Activated T-cell treated with anti-CD3 and anti-CD28 coated beads for 1 hour (primary cell): ENCODE data around the gene KRT5.
"Not testable (repeated sequence)": the region's sequence is repeated elsewhere in the genome, so short reads cannot be mapped to it uniquely, and the experiment has no call there.

Source experiments
- DNase-seq: peaks from one replicate; pipeline ENCODE4 v3.0.0-alpha.2; 2020; ENCODE audit warnings: low read depth

Gene KRT5

DNA sequence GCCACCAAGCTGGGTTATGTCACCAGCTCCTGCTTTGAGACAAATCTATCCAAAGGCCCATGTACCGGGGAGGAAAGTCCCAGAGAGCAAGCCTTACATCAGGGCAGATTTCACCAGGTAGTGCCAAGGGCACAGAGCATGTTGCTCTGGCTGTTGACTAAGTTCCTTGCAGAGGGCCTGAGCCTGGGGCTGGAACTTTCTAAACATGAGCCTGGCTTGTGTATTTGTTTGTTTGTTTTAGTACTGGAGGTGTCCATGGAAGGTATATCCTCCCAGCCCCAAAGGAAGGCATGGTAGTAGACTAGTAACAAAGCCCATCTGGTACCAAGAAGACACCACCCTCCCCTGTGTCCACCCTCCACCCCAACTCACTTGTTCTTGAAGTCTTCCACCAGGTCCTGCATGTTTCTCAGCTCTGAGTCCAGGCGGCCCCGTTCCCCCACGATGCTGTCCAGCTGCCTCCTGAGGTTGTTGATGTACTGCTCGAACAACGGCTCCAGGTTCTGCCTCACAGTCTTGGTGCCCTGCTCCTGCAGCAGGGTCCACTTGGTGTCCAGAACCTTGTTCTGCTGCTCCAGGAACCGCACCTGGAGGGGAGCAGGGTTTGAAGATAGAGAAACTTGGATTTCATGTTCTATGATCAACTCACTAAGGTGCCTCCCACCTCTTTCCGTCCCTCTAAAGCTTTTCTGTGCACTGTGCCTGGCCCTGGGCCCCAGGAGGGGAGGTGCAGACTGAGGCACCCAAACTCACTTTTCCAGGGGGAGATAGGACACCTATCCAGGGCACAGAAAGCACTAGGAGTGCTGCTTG lies 1.4 kb downstream of the KRT5 start:
- no peak for DNase-seq

DNA sequence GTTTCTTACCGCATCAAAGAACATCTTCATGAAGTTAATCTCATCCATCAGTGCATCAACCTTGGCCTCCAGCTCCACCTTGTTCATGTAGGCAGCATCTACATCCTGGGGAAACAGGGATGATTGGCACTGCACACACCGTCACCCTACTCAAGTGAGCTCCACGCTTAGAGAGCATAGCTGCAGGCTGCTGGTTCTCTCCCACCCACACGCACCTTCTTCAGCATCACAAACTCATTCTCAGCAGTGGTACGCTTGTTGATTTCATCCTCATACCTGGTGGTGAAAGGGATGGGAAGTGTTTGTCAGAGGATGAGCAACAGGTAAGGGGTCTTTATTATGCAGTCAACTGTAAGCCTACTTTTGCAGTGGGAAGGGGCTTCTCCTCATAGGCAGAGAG lies 2.3 kb downstream of the KRT5 start:
- no peak for DNase-seq

DNA sequence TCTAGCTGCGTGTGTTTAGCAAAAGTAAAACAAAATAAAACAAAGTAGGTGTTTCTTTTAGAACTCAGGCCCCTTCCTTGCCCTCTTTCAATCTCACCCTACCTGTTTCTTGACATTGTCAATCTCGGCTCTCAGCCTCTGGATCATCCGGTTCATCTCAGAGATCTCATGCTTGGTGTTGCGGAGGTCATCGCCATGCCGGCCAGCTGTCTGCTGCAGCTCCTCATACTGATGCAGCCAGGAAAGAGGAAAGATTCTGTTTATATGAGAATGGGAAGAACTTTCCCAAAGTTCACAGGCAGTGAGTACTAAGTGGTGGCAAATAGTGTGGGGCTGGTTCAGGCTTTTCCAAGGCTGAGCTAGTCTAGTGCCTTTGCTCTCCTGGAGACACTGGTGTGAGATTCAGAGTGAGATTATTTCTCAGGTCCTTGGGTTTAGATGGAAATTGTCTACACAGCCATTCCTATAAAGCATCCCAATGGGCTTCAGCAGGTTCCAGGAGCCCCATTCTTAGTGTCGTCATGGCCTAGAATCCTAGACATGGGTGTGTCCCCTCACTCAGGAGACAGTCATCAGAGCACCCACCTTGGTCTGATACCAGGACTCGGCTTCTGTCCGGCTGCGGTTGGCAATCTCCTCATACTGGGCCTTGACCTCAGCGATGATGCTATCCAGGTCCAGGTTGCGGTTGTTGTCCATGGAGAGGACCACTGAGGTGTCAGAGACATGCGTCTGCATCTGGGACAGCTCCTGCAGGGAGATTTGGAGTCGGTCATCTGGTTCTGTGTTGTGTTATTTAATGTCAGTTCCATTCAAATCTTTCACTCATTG lies 3.0 kb downstream of the KRT5 start:
- no peak for DNase-seq

DNA sequence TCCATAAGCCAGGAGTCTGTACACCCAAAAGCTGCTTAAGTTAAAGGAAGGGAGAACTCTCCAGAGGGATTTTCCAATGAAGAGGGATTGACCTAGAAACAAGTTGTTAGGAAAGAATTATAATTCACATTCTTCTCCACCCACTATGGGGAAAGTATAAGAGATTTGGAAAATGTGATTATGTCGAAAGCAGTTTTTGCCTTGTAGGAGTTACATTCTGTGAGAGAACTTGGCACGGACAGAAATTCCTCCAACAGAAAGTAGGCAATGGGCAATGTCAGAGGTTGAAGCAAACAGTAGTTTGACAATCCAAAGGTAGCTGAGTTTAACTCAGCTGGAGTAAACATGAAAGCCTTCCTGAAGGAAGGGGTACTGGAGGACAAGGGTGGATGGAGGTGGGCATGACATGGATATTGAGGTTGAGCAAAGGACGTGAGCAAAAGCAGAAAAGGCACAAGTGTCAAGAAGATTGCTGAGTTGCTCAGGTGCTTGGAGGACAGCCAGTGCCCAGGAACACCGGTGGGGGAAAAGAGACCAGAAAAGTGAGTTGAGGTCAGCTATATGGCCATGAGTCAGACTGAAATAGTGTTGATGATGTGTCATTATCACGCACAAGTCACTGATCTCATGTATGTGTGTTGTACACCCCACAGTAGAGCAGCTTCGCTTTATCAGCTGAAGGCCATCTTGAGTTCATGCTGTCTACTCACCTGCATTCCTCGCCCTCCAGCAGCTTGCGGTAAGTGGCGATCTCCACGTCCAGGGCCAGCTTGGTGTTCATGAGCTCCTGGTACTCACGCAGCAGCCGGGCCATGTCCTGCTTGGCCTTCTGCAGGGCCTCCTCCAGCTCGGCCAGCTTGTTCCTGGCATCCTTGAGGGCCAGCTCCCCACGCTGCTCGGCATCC lies 4.0 kb downstream of the KRT5 start:
- DNase-seq = no peak

DNA sequence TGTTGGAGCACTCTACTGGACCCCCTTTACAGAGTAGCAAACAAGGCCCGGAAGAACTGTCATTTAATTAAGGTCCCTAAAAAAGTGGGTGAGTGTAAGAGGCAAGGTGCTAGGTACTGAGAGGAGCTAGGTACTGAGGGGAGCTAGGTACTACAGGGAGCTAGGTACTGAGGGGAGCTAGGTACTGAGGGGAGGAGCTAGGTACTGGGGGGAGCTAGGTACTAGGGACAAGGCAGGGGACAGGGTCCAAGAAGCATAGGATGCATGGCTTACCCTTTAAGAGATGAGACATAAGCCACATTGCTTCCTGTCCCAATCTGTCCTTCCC lies 4.9 kb downstream of the KRT5 start:
- no peak for DNase-seq

DNA sequence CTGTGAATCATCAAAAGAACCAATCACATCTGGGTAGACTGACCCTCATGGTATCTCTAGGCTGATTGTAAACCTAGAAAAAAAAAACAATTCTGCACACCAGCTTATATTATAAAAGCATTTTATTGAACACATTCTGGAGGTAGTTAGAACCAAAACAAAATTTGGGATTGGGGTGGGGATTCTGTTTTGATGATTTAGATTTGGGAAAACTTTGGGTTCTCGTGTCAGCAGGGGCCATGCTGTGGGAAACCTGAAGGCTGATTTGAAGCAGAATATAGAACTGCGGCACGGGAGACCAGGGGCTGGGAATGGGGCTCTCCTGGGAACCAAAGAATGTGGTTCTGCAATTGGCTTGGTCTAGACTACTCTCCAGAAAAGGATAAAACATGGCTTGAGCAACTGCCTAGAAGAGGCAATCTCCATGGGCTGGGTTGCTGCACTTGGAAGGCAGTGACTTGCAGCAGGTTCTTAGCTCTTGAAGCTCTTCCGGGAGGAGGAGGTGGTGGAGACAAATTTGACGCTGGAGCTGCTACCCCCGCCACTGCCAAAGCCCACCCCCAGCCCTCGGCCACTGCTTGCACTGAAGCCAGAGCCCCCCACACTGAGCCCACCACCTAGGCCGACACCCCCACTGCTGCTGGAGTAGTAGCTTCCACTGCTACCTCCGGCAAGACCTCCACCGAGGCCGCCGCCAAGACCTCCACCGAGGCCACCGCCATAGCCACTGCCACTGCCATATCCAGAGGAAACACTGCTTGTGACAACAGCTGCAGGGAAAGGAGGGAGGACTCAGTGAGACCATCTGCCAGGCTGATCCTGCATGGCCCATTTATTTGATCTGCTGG lies 5.5 kb downstream of the KRT5 start:
- no peak for DNase-seq

DNA sequence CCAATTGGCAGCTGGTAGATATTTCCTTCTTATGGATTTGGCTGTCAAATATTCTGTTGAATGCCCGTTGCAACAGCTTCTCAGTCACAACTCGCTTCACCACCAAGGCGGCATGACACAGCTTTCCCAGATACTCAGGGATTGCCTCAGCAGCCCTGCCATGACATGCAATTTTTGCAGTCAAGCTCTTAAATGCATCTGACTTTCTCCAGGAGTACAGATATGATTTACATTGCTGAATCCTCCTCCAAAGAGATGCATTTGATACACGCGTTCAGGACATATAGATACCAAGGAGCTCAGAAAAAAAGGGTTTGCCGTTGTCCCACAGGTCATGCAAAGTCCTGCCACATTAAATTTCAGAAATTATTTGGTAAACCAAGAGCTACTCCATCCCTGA lies 6.5 kb downstream of the KRT5 start:
- DNase-seq = no peak

DNA sequence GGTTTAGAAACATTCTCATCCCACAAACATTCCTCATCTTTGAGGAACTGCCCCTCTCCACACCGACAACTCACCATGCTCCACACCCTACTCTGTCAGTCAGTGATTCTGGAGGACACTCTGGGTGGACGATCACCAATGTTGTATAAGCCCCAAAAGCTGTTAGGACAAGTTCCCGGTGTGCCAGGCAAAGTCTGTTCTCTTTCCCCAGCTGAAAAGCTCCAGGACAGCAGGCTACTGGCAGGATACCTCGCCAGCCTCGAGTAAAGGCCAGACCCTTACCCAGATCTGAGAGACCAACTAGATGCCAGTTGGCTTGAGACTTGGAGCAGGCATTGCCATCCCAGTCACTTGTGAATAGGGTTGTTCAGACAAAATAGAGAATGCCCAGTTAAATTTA lies 12.0 kb downstream of the KRT5 start:
- no peak for DNase-seq

DNA sequence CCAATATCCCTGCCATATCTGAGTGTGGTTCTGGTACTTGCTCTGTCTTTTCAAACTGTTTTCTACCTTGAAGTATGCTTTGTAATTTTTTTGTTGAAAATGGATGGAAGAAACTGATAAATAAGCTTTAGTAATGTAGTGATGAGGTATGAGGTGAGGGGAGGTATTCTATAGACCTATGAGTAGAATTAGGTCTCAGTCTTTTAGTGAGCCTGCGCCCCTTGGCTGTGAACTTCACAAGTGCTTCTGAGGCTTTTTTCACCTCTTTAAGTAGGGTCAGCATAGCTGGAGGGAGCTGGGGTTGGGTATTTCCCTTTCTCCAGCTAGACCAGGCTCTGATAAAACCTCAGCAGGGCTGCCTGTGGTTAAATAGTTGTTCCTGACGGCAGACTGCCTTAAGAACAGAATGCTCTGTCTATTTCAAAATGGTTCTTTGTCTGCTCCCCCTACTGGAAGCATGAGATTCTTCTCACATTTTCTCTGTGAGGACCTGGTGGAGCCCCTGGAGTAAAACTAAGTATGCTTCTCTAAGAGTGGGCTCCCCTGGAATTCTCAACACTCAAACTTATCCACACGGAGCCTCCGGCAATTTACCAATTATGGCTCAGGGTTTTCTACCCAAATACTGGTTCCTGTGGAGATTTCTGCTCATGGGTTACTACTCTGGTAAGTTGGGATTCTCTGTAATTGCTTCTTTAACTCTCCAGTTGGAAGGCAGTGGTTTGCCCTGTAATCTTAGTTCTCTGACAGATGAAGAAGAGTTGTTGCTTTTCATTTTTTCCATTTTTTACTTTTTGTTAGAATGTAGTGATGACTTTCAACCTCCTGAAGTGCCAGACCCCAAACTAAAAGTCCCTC lies 13.1 kb downstream of the KRT5 start:
- DNase-seq = no peak

DNA sequence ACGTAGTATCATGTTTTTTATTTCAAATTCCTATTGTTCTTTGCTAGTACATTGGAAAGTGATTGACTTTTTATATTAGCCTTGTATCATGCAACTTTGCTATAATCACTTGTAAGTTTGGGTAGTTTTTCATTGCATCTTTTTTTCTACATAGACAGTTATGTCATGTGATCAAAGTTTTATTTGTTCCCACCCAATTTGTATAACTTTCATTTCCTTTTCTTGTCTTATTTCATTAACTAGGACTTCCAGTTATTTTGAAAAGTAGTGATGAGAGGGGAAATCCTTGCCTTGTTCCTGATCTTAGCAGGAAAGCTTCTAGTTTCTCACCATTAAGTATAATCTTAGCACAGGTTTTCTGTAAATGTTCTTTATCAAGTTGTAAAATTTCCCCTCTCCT lies 17.3 kb downstream of the KRT5 start:
- no peak for DNase-seq

DNA sequence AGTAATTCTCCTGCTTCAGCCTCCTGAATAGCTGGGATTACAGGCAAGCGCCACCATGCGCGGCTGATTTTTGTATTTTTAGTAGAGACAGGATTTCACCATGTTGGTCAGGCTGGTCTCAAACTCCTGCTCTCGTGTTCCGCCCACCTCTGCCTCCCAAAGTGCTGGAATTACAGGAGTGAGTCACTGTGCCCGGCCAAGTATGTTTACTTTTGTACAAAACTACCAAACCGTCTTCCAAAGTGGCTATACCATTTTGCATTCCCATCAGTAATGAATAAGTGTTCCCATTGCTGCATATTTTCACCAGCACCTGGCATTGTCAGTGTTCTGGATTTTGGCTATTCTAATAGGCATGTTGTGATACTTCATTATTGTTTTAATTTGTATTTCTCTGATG lies 18.7 kb downstream of the KRT5 start:
- no peak for DNase-seq

DNA sequence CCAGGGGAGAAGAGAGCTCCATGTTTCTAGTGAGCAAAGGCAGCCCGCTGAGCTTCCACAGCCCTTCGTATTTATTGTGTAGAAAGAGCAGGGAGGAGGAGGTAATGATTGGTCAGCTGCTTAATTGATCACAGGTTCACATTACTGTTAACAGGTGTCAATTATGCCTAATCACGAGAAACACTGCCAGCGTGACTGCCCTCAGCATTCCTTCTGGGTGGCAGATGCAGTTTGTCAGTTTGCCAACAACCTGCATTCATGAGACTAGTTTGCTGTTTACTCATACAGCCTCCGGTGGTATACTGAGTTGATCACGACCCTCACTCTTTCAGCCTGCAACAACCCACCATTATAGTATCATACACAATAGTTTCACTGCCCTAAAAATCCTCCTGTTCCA lies 19.6 kb downstream of the KRT5 start:
- DNase-seq = not testable (repeated sequence)

DNA sequence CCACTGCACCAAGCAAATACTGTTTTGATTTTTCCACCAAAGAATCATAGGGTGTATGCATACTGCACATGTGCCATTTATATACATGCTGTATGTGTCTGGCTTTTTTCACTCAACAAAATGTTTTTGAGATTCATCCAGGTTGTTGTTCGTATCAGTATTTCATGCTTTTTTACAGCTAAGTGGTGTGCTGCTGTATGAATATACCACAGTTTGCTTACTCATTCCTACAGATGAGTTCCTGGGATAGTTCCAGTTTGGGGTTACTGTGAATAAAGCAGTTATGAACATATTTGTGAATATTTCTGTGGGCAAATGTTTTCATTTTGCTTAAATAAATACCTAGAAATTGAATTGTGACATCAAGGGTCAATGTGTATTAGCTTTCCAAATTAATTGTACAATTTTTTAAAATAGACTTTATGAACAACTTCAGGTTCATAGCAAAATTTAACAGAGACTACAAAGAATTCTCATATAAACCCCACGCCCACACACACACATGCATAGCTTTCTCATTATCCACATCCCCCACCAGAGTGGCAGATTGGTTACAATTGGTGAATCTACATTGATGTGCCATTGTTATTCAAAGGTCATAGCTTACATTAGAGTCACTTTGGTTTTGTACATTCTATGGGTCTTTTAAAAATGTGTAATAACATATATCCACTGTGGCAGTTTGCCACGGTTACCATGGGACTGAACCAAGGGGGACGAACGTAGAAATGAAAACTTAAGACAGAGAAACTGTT lies 20.2 kb downstream of the KRT5 start:
- no peak for DNase-seq

DNA sequence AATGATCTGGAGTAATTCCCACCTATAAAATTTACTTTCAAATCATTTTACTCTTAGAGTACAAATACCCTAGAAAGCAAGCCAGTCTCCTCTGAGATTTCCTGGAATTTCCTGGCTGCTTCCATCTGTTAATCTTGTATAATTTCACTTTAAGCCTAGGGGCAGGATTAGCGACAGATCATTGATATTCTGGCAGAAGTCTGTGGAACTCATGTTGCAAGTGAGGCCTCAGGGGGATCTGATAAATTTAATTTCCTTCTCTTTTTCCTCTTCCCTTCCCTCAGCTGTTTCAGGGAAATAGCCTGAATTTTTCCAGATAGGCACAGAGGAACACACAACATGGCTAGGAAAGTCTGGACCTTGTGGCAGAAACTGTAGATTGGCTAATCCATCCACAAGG lies 21.2 kb downstream of the KRT5 start:
- DNase-seq = no peak

DNA sequence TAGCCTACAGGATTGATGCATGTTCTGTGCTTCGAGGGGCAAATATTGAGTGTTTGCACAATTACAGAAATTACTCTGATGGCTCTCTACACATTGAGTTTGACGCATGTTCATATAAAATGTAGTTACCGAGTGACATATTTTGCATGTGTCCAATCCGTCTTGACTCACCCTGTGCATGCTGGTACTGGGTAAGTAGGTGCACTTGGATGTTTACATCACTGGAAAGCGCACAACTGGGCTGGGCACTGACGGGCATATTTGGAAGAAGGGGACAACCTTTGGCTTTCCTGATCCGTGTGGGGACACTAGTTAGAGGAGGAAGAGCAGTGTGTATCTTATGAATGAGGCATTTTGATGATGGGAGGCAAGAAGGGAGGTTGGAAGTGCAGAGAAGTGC lies 22.2 kb downstream of the KRT5 start:
- DNase-seq = no peak

DNA sequence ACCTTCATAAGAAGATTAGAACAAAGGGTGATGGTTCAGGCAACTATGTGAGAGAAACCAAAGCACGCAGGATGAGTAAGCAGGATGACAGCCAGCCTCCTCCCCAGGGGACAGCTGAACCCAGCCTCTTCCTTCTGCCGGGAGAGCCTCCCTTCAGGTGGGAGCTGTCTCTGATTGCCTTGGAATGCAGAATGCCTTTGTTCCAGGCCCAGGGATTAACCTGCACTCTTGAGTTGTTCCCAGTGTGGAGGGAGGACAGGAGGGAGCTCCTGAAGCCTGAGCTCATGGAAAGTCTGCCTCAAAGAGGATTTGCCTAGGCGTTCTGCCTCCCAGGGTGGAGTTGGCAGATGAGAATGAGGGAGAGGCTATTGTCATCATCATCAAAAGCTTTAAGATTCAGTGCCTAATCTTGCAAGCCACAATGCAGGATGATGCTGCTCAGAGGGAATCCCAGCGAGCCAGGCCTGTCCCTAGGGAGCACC lies 23.6 kb downstream of the KRT5 start:
- DNase-seq = no peak

DNA sequence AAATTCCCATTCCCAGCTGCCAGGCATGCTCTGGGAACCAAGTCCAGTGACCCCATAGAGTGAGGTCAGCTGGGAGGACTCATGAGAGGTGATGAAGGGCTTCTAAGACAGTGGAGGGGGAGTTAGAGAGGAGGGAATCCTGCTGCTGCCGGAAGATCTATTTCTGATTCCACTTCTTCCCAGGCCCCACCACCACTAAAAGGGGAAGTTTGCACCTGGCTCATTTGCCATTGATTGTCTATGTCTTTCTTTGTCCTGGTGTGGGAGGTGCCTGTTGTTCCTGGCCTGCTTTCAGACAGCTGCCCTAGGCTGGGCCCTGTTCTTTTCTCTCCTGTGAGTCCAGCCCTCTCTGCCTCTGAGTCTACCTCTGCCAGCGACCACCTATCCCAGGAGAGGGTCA lies 24.1 kb downstream of the KRT5 start:
- DNase-seq = no peak

DNA sequence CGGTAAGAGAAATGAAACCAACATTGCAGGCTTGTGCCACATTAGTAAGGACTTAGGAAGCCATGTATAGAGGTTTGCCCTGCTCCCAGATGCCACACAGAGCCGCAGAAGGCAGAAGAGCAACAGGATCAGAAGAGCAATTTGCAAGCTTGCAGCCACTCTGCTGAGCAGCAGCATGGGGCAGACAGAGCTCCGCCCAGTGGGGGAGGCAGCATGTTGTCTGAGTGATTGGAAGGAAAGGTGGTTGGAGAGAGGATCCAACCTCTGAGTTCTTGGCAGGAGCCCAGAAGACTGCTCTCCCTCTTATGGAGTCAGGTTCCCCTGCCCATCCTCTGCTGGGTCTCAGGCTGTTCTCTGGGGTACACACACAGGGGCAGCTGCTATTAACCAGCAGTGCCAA lies 24.8 kb downstream of the KRT5 start:
- DNase-seq = no peak

DNA sequence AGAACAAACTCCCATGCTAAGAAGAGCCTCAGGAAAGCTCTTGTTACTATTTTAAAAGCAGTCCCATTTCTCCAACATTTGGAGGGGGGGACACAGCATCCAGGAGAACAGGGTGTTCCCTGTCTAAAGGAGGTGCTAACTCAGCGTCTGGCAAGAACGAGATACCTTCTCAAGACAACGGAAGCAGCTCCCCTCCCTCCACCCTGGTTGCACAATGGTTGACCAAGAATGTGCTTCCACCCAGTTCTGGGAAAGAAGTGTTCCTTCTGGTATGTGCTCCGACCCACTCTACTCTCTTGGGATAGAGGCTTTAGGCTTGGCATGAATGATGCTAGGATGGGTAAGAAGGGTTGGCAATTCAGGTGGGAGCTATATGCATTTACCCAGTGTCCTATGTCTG lies 25.7 kb downstream of the KRT5 start:
- no peak for DNase-seq

DNA sequence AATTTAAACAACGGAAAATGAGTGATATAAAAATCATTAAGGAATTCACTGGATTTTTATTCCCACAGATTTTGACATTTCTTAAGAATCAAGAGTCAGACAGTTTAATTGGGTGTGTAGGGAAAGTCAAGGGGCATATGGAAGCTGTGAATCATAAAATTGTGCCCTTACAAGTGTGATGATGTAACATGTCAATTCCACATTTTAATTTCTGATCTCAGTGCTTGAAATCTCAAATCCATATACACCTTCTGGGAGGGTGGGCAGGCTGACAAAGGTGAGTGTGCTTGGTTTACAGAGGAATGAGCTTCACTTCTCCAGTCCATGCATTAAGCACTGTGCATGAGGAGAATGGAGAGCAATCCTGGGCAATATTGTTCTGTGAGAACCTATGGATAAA lies 26.1 kb downstream of the KRT5 start:
- DNase-seq = no peak
